Ovary (tissue), 3 donors: ENCODE results near the gene GABRA4.

Experiments used
- CTCF ChIP-seq, 3 donors: fragments of 450-650 bp in 2 of 3; fragments of 200-600 bp in 1 of 3; IDR thresholded peaks; one replicate each; pipeline versions ENCODE4 v1.5.1 to v1.8.0; 2016 to 2022; ENCODE audit warnings: antibody characterized with exemption in 3 of 3, mild to moderate bottlenecking in 1 of 3
- POLR2A ChIP-seq: fragments of 450-650 bp; IDR thresholded peaks from one replicate; pipeline ENCODE4 v1.6.1; 2017; ENCODE audit warnings: antibody characterized with exemption, mild to moderate bottlenecking, moderate library complexity
- donor health status: DM: no; HTN: no; CAD: no.

- TF ChIP-seq POLR2A (no peak), CTCF (IDR thresholded peaks at IDR 0.05) (no peak)
Measured at GRCh38 chr4:46956451-46956850, 36.9 kb downstream of the GABRA4 start.
